ENCODE measurements around the gene SURF1.

SURF1 gene

DNA sequence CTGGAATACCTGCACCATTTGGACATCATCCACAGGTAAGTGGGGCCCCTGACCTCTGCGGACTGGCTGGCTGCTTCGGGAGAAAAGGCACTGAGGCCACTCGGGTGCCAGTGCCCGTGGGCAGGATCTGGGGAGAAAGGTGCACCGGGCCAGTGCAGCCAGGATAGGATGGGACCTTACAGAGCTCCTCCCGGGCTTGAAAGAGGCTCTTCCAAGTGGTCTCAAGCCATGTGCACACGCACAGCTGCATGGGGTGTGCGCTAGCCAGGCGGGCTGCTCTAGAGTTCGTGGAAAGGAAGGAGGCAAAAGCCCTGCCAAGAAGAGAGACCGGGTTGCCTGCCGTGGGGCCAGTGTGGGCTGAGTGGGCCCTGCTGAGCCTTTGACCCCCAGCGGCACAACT lies 33.3 kb upstream of the SURF1 start:
- no peak overlapping the region for H3K27ac ChIP-seq
- TF ChIP-seq, protein P1, sequence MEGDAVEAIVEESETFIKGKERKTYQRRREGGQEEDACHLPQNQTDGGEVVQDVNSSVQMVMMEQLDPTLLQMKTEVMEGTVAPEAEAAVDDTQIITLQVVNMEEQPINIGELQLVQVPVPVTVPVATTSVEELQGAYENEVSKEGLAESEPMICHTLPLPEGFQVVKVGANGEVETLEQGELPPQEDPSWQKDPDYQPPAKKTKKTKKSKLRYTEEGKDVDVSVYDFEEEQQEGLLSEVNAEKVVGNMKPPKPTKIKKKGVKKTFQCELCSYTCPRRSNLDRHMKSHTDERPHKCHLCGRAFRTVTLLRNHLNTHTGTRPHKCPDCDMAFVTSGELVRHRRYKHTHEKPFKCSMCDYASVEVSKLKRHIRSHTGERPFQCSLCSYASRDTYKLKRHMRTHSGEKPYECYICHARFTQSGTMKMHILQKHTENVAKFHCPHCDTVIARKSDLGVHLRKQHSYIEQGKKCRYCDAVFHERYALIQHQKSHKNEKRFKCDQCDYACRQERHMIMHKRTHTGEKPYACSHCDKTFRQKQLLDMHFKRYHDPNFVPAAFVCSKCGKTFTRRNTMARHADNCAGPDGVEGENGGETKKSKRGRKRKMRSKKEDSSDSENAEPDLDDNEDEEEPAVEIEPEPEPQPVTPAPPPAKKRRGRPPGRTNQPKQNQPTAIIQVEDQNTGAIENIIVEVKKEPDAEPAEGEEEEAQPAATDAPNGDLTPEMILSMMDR (IDR thresholded peaks at IDR 0.05): no peak
- no peak for TF ChIP-seq ZFX (IDR thresholded peaks at IDR 0.05; ENCODE audit: borderline replicate concordance)

DNA sequence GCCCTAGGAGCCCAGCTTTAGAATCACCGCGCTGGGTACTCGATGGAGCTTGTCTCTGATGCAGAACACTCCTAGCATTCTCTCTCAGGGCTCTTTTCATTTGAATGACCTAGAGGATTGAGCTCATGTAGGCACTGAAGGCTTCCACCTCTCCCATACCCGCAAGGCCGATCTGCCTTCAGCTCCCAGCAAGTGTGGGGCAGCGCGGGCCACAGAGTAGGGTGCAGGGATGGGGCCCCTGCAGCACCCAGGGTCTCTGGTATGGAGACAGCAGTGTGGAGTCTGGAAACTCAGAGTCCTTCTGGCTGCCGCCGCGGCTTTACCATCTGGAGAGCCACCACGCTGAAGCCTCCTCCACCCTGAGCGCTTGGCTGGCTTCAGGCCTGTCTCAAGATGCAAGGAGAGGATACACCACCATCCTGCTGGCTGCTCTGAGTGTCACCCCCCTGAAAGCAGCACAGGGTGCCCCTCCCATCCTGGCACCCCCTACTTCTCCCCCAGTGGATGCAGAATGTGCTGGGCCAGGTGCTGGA lies 32.8 kb upstream of the SURF1 start:
- TF ChIP-seq ZFX (IDR thresholded peaks at IDR 0.05; ENCODE audit: borderline replicate concordance): no peak
- TF ChIP-seq, protein P1 (IDR thresholded peaks at IDR 0.05): no peak
- H3K27ac ChIP-seq: no peak overlapping the region

DNA sequence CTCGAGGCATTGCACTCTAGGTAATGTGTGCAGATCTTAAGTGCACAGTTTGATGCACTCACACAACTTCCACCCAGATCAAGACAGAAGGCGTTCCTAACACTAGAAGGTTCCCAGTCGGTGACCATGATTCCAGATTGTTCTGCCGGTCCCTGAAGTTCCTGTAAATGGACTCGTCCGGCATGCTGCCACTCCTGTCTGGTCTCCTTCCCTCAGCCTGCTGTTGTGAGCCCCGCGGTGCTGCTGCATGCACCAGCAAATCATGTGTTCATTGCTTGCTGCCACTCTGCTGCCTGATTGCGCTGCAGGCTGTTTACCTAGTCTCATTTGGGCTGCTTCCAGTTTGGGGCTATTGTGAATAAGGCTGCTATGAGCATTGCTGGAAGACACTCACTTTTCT lies 31.4 kb upstream of the SURF1 start:
- H3K27ac ChIP-seq: peak overlapping the region; percentile 56
- TF ChIP-seq ZFX (IDR thresholded peaks at IDR 0.05; ENCODE audit: borderline replicate concordance): no peak
- TF ChIP-seq, protein P1 (IDR thresholded peaks at IDR 0.05): no peak

DNA sequence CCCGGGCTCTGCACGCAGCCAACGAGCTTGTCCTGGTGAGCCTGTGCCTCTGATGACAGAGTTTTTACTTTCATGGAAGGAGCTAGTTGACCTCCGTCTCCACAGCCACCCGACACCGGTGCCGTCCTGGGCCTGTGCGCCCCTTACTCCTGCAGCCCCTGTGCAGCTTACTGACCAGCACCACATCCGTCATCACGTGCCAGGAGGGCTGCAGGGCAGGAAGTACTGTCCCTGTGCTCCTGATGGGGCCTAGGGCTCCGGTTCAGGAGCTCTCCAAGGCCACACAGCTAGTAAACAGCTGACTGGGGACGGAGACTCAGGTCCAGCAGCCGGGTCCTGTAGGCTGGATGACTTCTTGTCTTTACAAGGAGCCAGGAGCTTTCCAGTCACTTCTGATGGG lies 30.1 kb upstream of the SURF1 start:
- TF ChIP-seq ZFX (IDR thresholded peaks at IDR 0.05; ENCODE audit: borderline replicate concordance): no peak
- TF ChIP-seq, protein P1 (IDR thresholded peaks at IDR 0.05): no peak

DNA sequence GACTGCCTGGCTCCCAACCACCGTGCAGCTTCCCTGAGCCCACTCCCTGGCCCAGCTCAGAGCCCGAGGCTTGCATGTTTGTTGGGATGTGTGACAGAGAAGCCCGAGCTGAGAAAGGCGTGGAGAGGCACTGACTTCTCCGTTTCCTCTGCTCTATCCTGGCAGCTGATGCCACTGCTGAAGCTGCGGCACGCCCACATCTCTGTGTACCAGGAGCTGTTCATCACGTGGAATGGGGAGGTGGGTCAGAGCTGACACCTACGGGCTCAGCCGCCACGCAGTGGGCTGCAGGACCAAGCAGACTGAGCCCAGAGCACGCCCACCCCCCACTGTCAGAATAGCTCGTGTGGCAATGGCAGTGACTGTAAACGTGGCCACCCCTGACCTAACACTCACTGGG lies 29.2 kb upstream of the SURF1 start:
- H3K27ac ChIP-seq: no peak overlapping the region
- TF ChIP-seq, protein P1 (IDR thresholded peaks at IDR 0.05): no peak
- no peak for TF ChIP-seq ZFX (IDR thresholded peaks at IDR 0.05; ENCODE audit: borderline replicate concordance)

More for the DNA sequence above, 30.1 kb upstream of the SURF1 start:
- no peak overlapping the region for H3K27ac ChIP-seq

DNA sequence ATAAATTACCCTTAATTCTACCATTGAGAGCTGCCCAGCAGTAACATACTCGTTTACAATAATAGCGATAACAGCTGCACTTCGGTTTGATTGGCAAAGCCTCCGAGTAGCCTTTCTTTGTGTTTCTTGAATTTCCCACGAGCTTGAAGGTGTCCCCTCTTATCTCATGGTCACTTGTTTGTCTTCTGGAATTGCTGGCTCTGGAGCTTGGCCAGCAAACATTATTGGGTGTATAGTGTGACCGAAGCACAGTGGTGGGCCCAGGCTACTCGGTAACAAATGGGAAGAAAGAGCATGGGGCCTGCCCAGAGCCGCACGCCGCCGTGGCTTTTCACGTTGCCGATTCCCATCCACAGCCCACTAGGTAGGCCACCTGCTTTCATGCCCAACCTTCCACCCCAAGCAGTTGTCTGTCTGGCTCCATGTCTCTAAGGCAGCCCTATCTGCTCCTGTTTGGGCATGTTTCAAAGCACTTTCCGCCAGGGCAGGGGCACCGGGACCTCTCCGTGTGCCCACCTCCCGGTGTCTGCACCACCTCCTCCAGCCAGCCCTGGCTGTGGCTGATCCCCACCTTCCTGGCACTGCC lies 28.5 kb upstream of the SURF1 start:
- no peak for TF ChIP-seq ZFX (IDR thresholded peaks at IDR 0.05; ENCODE audit: borderline replicate concordance)
- TF ChIP-seq, protein P1 (IDR thresholded peaks at IDR 0.05): no peak
- no peak overlapping the region for H3K27ac ChIP-seq

DNA sequence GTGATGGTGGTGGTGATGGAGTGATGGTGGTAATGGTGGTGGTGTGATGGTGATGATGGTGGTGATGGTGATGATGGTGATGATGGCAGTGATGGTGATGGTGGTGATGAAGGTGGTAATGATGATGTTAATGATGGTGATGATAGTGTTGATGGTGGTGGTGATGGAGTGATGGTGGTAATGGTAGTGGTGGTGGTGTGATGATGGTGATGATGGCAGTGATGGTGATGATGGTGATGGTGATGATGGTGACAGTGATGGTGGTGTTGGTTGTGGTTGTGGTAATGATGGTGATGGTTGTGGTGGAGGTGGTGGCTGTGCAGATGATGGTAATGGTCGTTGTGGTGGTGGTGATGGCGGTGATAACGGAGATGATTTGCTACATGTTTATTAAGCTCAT lies 27.2 kb upstream of the SURF1 start:
- H3K27ac ChIP-seq: no peak overlapping the region
- TF ChIP-seq ZFX (IDR thresholded peaks at IDR 0.05; ENCODE audit: borderline replicate concordance): no peak
- TF ChIP-seq, protein P1 (IDR thresholded peaks at IDR 0.05): no peak

All from 22Rv1 (cell line).